Cardiac septum (tissue), 1 donor: ENCODE results near the gene CLUH. TPM values are rescaled to one million over a fixed set of nuclear protein-coding genes. Genes with fewer than 3 reads are reported as not detected.
"Not testable (repeated sequence)": the region's sequence is repeated elsewhere in the genome, so short reads cannot be mapped to it uniquely, and the experiment has no call there.

Experiments used
- DNase-seq: peaks from one replicate; pipeline ENCODE4 v3.0.0-alpha.2; 2020; ENCODE audit warnings: low spot score
- intact Hi-C: fragments of 100-400 bp; cut with DNase I; formaldehyde crosslinking; loops from one replicate; pipeline ENCODE4 v1.14.0; 2022
- microRNA-seq: library from miRNA; unstranded; fragments of <30 nt; microRNA quantifications from one replicate; pipeline ENCODE4 v1.2.0, GENCODE V29; 2020
- total RNA-seq: library from RNA; stranded (reverse); fragmentation: NEBNext Ultra II Directional; extraction: Animal tissue kit (Norgen Biotek cat#: 25700); gene quantifications from one replicate; pipeline ENCODE4 v1.2.1, GENCODE V29; 2021
- donor health status: DM: no; HTN: no; CAD: no.

The CLUH gene
- total RNA-seq, 1 donor from 2014 or later: 143 TPM

DNA sequence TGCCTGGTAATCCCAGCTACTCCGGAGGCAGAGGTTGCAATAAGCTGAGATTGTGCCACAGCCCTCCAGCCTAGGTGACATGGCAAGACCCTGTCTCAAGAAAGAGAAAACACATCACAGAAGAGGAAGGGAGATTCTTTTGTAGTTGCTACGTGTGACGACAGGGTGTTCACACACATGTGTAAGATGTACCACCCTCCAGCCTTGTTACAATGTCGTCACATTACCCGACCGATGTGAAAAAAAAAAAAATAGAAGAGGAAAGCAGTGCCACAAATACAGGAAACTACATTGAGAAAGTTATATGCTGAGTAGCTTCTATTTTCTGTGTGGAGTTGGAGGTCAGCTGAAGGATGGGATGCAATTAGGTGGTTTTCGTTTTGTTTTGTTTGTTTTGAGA lies 56.0 kb downstream of the CLUH start:
- intact Hi-C loops: no loop called here
- no peak for DNase-seq

DNA sequence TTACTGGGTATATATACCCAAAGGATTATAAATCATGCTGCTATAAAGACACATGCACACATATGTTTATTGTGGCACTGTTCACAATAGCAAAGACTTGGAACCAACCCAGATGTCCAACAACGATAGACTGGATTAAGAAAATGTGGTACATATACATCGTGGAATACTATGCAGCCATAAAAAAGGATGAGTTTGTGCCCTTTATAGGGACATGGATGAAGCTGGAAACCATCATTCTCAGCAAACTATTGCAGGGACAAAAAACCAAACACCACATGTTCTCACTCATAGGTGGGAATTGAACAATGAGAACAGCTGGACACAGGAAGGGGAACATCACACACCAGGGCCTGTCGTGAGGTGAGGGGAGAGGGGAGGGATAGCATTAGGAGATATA lies 58.7 kb downstream of the CLUH start:
- intact Hi-C loops, DNase-seq: not testable (repeated sequence)

DNA sequence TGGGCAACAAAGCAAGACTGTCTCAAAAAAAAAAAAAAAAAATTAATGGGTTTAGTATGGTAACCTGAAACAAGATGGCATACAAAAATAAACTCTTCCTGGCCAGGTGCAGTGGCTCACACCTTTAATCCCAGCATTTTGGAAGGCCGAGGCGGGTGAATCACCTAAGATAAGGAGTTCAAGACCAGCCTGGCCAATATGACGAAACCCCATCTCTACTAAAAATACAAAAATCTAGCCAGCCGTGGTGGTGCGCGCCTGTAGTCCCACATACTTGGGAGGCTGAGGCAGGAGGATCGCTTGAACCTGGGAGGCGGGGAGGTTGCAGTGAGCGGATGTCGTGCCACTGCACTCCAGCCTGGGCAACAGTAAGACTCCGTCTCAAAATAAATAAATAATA lies 62.4 kb downstream of the CLUH start:
- DNase-seq: no peak
- intact Hi-C loops: no loop called here

DNA sequence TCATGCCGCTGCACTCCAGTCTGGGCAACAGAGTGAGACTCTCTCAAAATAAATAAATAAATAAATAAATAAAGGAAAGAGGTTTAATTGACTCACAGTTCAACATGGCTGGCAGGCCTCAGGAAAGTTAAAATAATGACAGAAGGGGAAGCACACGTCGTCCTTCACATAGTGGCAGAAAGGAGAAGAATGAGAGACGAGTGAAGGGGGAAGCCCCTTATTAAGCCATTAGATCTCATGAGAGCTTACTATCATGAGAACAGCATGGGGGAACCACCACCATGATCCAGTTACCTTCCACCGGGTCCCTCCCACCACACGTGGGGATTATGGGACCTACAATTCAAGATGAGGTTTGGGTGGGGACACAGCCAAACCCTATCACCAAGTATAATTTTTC lies 63.6 kb downstream of the CLUH start:
- no peak for DNase-seq
- intact Hi-C loops: no loop called here

DNA sequence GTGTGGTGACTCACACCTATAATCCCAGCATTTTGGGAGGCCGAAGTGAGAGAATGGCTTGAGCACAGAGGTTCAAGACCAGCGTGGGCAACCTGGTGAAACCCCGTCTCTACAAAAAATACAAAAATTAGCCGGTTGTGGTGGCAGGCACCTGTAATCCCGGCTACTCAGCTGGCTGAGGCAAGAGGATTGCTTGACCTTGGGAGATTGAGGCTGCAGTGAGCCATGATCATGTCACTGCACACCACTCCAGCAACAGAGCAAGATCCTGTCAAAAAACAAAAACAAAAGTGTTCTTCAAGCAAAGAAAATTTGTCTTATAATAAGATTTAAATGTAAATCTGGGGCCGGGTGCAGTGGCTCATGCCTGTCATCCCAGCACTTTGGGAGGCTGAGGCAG lies 66.6 kb downstream of the CLUH start:
- no peak for DNase-seq
- intact Hi-C loops: no loop called here

Small RNAs within 50 kb of the gene (microRNA-seq; reads per million reads assigned to microRNA genes)
- gene MIR1253 (not detected), gene MIR6776 (not detected)

Other genes starting within 250 kb of the CLUH start
- gene METTL16, start 199.9 kb downstream of the CLUH start, total RNA-seq: 25.8 TPM
- 142 TPM for gene PAFAH1B1, start 118.1 kb downstream of the CLUH start, total RNA-seq
- 0.13 TPM for gene CCDC92B, start 37.9 kb upstream of the CLUH start, total RNA-seq
- gene RAP1GAP2, start 84.7 kb upstream of the CLUH start, total RNA-seq: 31.2 TPM